ENCODE measurements around the gene NAA16.
A peak's percentile ranks its signal among the peaks of the same experiment; 100 is the strongest.

NAA16 gene

GRCh38 chr13:41304551-41304950, 6.5 kb upstream of the NAA16 start:
- no peak for DNase-seq (ENCODE audit: low read depth)

- no peak for DNase-seq (ENCODE audit: low read depth)
Measured at GRCh38 chr13:41306271-41307145, 4.6 kb upstream of the NAA16 start.

- DNase-seq (ENCODE audit: low read depth), result no peak
Measured at GRCh38 chr13:41307884-41308640, 3.0 kb upstream of the NAA16 start.

GRCh38 chr13:41311406-41312175, 524 bp downstream of the NAA16 start:
- DNase-seq (ENCODE audit: low read depth), result peak; percentile 21

- DNase-seq (ENCODE audit: low read depth), result no peak
Measured at GRCh38 chr13:41312176-41312500, 1.1 kb downstream of the NAA16 start.

GRCh38 chr13:41313117-41313516, 2.0 kb downstream of the NAA16 start:
- DNase-seq (ENCODE audit: low read depth), result no peak

GRCh38 chr13:41313659-41314197, 2.7 kb downstream of the NAA16 start:
- DNase-seq (ENCODE audit: low read depth), result no peak

- no peak for DNase-seq (ENCODE audit: low read depth)
Measured at GRCh38 chr13:41315443-41316047, 4.5 kb downstream of the NAA16 start.

- no peak for DNase-seq (ENCODE audit: low read depth)
Measured at GRCh38 chr13:41317243-41317642, 6.2 kb downstream of the NAA16 start.

GRCh38 chr13:41325752-41326151, 14.7 kb downstream of the NAA16 start:
- DNase-seq (ENCODE audit: low read depth), result no peak

GRCh38 chr13:41326661-41327060, 15.6 kb downstream of the NAA16 start:
- no peak for DNase-seq (ENCODE audit: low read depth)

- no peak for DNase-seq (ENCODE audit: low read depth)
Measured at GRCh38 chr13:41327994-41328790, 17.1 kb downstream of the NAA16 start.

- DNase-seq (ENCODE audit: low read depth), result no peak
Measured at GRCh38 chr13:41332829-41333228, 21.8 kb downstream of the NAA16 start.

GRCh38 chr13:41334810-41335209, 23.7 kb downstream of the NAA16 start:
- DNase-seq (ENCODE audit: low read depth), result no peak

- no peak for DNase-seq (ENCODE audit: low read depth)
Measured at GRCh38 chr13:41344358-41344757, 33.3 kb downstream of the NAA16 start.

GRCh38 chr13:41345165-41345913, 34.3 kb downstream of the NAA16 start:
- no peak for DNase-seq (ENCODE audit: low read depth)

- no peak for DNase-seq (ENCODE audit: low read depth)
Measured at GRCh38 chr13:41345914-41346589, 35.0 kb downstream of the NAA16 start.

GRCh38 chr13:41352935-41353840, 42.1 kb downstream of the NAA16 start:
- DNase-seq (ENCODE audit: low read depth), result no peak

GRCh38 chr13:41354416-41354815, 43.3 kb downstream of the NAA16 start:
- DNase-seq (ENCODE audit: low read depth), result no peak

Measured in stimulated activated CD8-positive, alpha-beta memory T cell treated with anti-CD3 and anti-CD28 coated beads, Interleukin-7, amount 100 ng/mL, for 24 hours (primary cell).